Retina (tissue), 1 donor: Measurements from ENCODE around the gene ZGLP1.
"Not testable (repeated sequence)": the region's sequence is repeated elsewhere in the genome, so short reads cannot be mapped to it uniquely, and the experiment has no call there.

Source experiments
- DNase-seq: peaks from one replicate; pipeline ENCODE4 v3.0.0-alpha.2; 2016

ZGLP1 gene

GRCh38 chr19:10292789-10293636 is 16.6 kb downstream of the ZGLP1 start:
- peak; percentile 8 for DNase-seq

GRCh38 chr19:10292206-10292788 is 17.3 kb downstream of the ZGLP1 start:
- peak; percentile 71 for DNase-seq

GRCh38 chr19:10291554-10292205 is 17.9 kb downstream of the ZGLP1 start:
- peak; percentile 55 for DNase-seq

- peak; percentile 59 for DNase-seq
These were observed 18.6 kb downstream of the ZGLP1 start for GRCh38 chr19:10290876-10291553.

GRCh38 chr19:10290357-10290875 is 19.2 kb downstream of the ZGLP1 start:
- DNase-seq, result no peak

- peak; percentile 27 for DNase-seq
These were observed 19.7 kb downstream of the ZGLP1 start, which contains the start of gene ICAM5 for GRCh38 chr19:10289836-10290356. Gene ICAM5, plus strand, starts transcription at chr19:10289952. Its CDS starts 92 bp downstream, at chr19:10290044.

- peak; percentile 62 for DNase-seq
These were observed 20.3 kb downstream of the ZGLP1 start for GRCh38 chr19:10289167-10289835.

- DNase-seq, result peak; percentile 37
These were observed 20.9 kb downstream of the ZGLP1 start for GRCh38 chr19:10288662-10289166.

GRCh38 chr19:10286803-10287737 is 22.5 kb downstream of the ZGLP1 start, which contains the start of gene ICAM4:
Gene ICAM4, plus strand, starts transcription at chr19:10286955. Its CDS starts 58 bp downstream, at chr19:10287013.
- DNase-seq, result peak; percentile 20

GRCh38 chr19:10285393-10285792 is 24.2 kb downstream of the ZGLP1 start:
- no peak for DNase-seq

GRCh38 chr19:10284960-10285278 is 24.7 kb downstream of the ZGLP1 start:
- no peak for DNase-seq

- no peak for DNase-seq
These were observed 25.3 kb downstream of the ZGLP1 start for GRCh38 chr19:10284065-10284959.

GRCh38 chr19:10283301-10284064 is 26.1 kb downstream of the ZGLP1 start:
- DNase-seq, result no peak

GRCh38 chr19:10282043-10282442 is 27.6 kb downstream of the ZGLP1 start:
- not testable (repeated sequence) for DNase-seq

- no peak for DNase-seq
These were observed 29.7 kb downstream of the ZGLP1 start for GRCh38 chr19:10279737-10280442.

GRCh38 chr19:10278935-10279334 is 30.7 kb downstream of the ZGLP1 start:
- DNase-seq, result no peak

- no peak for DNase-seq
These were observed 31.6 kb downstream of the ZGLP1 start for GRCh38 chr19:10277795-10278589.
